GM19468 (cell line): Measurements from ENCODE around the gene LPAR4.
"Not testable (repeated sequence)": the region's sequence is repeated elsewhere in the genome, so short reads cannot be mapped to it uniquely, and the experiment has no call there.

Experiments
- ATAC-seq: cut with Tn5 transposase; IDR thresholded peaks from one replicate; pipeline ENCODE4 v1.9.1; 2021; ENCODE audit warnings: mild to moderate bottlenecking, moderate library complexity, moderate number of reproducible peaks; ENCODE audit not compliant: unreplicated experiment; ENCODE audit errors: extremely low read depth

Gene LPAR4, protein sequence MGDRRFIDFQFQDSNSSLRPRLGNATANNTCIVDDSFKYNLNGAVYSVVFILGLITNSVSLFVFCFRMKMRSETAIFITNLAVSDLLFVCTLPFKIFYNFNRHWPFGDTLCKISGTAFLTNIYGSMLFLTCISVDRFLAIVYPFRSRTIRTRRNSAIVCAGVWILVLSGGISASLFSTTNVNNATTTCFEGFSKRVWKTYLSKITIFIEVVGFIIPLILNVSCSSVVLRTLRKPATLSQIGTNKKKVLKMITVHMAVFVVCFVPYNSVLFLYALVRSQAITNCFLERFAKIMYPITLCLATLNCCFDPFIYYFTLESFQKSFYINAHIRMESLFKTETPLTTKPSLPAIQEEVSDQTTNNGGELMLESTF

DNA sequence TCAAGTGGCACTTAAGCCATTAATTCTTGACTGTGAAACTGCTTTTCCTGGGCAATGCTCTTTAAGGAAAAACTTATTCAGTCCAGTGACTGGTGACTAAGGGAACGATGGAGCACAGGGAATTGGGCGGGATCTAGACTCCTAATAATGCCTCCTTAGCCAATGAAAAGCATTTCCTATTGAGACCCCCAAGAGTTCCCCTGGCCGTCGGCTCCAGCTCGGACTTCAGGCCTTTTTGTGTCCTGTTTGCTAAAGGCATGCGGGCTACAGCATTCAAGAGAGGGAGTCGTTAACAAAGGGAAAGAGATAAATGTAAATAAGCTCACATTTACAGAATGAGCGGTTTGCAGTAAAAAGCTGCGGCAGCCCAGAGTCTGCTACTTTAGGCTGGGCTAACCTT lies at the start of gene LPAR4:
Gene LPAR4, plus strand, starts transcription at position 232 of the 400 bp plus-strand sequence. CDS start 7,150 bp downstream, outside the sequence.
- ATAC-seq, result no peak

DNA sequence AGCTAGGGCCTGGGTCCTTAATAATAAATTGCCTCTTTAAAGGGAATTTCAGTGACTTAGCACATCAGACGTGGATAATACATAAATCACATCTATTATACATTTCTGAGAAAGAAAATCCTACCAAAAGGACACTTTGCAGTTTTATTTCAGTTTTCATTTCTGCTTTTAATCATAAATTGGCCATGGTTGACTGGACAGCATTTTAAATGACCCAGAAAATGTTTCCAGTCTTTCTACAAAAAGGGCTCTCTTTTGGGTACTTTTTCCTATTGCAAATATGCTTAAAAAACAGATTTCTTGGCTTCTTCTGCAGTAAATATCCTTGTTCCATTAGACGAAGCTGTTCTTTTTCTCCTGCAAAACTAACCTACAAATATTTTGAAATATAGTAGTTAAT lies 41.4 kb upstream of the LPAR4 start:
- no peak for ATAC-seq

DNA sequence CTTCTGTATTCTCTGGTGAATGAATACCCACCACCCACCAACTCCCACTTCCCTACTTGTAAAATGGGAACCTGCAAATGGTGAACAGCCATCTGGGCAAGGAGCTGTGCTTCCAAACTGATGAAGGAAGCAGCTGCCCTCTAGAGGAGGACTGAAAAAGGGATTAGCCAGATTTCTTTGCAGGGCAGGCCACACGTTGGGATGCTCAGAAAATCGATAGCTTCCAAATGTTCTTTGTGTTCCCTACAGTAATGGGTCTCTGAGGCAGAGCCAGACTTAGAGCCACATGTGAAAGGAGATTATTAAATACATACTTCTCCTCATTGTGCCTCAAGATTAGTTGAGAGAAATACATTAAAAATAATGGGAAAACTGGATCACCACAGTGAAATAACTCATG lies 39.3 kb upstream of the LPAR4 start:
- no peak for ATAC-seq

DNA sequence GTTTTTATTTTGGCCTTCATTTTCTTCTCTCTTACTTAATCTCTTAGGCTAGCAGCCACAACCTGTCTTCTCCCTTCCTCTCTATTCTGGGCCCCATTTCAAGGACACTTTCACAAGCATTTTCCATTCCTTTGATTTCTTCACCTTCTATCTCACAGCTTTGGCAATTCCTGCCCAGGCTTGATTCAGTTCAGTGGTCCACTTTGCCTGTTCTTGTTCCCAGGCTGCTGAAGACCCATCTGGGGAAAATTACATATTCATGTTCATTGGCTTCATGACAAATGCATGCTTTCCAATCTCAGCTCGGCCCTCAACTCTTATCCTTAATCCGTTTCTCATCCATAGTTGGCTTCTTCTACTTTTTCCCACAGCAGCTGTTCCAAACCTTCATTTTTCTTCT lies 38.7 kb upstream of the LPAR4 start:
- ATAC-seq, result no peak

DNA sequence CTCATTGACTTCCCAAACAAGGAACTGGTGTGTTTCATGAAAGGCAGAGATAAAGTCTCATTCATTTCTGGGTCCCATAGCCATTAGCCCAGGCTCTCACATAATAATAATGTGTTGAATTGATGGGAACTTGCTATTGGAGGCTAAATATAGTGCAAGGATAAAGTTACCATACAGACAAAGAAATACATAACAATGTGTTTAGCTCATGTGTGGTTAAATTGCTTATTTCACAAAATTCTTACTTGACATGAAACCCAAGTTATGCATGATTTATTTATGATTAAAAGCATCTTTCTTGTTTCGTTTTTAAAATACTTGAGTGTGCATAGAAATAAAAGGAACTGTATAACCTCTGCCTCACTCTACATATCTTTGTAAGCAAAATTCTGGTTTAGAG lies 37.3 kb upstream of the LPAR4 start:
- no peak for ATAC-seq

DNA sequence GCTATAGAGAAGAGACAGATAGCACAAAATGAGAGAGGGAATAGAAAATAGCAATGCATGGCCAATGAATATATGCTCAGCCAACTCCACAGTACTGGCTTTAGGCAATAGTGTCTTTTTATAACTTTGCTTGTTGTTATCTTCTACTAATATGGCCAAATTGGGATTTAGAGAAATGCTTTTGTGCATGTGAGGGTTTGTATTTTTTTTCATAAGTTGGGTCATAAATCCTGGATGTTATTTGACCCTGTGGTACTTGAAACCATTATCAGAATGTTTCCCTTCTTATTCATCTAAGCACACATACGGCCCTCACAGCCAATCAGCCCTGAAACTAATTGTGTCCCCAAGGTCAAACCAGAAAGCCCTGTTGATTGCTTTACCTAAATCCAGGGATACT lies 35.2 kb upstream of the LPAR4 start:
- no peak for ATAC-seq

DNA sequence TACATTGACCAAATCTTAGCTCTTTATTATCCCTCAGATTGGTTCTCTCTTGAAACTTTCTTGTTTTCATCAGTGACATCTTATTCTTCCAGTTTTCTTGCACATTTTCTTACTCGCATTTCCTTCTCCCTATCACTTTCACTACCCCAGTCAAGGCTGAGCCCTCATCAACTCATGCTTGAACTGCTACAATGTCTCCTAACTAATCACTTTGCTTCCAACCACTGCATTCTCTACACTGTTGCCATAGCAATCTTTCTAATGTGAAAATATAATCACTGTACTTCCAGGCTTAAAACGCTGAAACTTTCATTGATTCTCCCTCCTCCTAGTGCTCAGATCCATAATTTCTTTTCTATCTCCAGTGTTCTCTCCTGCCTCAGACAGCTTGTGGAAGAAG lies 22.2 kb upstream of the LPAR4 start:
- ATAC-seq, result no peak

DNA sequence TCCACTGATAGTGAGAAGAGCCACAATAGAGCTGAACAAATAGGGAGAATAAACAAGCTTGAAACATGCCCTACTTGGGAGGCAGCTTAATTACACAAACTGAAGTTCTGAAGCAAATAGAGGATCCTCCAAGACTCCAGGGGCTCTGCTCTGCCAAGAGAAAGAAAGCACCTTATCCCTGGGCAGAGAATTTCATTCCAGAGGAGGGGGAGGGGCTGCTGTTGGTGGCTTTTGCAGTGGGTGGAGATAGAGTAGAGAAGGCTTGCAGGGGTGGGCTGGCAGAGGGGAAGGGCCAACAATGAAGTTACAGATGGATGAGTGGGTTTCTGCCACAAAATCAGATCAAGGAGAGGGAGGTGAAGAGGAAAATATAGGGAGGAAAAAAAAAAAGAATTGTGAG lies 1.0 kb upstream of the LPAR4 start:
- no peak for ATAC-seq

DNA sequence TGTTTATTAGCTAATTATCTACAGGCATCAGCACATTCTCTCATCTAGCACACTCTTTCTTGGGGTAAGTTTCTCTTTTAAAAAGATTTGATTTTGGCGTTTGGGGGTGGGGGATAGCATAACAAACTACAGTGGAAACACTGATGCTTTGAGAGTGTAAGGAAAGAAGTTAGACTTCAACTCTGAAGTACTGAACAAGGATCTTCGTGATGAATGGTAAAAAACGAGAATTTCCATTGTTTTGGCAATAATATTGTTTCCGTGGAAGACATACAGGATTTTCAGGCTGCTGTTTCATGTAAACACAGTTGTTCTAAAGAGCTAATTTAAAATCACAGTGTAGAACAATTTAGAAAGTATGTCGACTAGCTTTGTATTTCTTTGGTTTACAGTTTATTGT lies 451 bp downstream of the LPAR4 start:
- ATAC-seq, result no peak

DNA sequence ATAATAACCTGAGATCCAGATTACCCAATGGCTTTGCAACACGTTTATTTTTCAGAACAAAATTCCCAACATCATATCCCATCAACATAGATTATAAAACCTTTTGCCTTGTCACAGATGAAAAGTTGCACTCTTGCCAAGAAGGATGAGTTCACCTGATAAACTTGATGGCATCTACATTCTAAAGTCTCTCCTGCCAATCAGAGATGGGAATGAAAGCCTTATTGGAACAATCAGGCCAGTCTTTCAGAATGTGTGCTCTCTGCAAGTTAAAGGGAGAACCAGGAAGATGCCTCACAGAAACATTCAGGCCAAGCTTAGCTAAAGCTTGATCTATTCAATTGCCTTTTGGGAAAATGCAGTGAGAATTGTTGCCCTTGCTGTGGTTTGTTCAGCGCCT lies 1.3 kb downstream of the LPAR4 start:
- ATAC-seq, result no peak

DNA sequence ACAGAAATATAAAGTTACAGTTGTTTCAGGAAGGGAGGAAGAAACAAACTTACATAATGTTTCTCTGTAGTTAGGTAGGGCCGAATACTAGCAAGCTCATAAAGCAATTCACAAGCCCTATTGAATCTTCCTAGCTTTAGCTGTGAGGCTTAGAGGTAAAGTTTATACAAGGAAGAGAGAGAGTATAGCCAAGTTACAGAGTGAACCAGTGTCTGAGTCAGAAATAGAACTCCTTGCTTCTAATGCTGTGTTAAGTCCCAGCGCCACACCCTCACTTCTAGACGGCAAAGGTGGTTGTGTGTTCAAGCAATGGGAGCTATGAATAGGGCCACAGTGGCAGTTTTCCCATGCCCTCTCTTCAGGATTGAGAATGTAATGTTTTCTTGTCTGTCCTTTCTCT lies 6.1 kb downstream of the LPAR4 start:
- ATAC-seq, result no peak

DNA sequence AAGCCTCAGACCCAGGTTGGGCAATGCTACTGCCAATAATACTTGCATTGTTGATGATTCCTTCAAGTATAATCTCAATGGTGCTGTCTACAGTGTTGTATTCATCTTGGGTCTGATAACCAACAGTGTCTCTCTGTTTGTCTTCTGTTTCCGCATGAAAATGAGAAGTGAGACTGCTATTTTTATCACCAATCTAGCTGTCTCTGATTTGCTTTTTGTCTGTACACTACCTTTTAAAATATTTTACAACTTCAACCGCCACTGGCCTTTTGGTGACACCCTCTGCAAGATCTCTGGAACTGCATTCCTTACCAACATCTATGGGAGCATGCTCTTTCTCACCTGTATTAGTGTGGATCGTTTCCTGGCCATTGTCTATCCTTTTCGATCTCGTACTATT lies 7.4 kb downstream of the LPAR4 start:
- peak; percentile 91 for ATAC-seq

DNA sequence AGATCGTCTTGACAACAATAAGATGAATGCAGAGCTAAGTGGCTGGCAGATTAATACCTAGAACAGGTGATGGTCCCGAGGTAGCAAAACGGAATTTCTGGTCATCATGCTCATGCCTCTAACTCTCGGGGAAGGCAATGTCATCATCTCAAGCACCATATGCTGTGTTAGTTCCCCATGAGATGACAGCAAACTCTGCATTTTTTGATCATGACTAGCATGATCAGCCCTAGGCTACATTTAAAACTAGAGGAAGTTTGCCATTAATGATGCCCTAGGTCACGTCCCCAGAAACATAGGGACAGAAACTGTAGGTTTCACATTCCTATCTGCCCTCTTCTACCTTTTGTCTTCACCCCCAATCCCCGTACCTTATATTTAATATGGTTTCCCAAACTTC lies 11.6 kb downstream of the LPAR4 start:
- no peak for ATAC-seq

DNA sequence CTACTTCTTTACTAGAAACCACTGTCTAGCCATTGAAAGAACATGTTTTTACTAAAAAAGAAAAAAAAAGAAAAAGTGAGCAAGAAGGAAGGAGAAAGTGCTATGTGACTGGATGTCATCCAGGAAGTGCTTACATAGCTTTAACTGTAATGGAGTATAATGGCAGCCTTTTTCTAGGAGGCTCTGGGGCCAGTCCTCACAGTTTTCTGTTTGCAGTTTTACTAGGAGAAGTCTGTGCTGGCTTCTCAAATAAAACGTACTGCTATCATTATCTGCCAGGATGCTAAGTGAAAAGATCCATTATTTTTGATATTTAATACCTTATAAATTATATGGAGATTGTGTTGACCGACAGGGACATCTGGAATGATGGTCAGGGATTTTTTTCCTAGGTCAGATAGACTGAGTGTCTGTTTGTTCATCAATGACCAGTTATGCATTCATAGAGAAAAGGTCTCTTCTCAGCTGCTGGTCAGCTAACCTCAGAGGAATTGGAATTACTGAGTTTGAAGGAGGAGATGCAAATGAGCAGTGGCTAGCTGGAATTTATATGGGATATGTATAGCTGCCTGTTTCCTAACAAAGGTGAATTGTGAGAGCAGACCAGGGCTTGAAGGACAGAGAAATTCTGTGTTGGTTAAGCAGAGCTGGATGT lies 21.7 kb downstream of the LPAR4 start:
- no peak for ATAC-seq

DNA sequence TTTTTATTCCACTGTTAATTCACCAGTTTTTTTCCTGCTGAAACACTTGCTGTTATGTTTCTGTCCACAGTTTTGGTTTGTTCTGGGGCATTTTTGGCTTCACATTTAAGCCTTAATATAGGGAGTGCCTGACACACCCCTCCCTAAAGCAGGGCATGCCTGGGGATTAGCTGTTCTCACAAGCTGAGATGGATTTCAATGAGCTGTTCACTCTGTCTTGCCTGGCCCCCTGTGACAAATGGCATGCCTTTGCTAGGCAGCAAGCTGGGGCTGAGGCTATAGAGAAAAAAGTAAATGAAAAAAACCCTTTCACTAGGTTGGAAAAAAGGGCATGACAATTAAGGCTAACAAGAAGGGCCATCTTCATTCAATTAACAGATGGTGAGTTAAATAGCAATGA lies 22.4 kb downstream of the LPAR4 start:
- no peak for ATAC-seq

DNA sequence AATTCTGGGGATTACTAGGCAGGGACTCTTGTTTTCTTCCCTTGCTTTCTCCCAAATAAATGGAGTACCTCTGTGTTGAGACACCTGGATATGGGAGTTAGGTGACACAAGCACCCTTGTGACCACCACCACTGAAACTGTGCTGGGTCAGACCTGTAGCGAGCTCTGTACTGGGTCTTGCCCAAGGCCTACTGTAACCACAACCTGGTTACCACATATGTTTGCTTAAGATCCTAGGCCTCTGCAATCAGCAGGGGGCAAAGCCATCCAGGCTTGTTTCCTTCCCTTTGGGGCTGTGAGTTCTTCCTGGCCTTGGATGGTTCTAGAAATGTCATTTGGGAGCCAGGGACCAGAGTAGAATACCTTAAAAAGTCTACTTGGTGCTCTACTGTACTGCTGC lies 49.4 kb downstream of the LPAR4 start:
- no peak for ATAC-seq

DNA sequence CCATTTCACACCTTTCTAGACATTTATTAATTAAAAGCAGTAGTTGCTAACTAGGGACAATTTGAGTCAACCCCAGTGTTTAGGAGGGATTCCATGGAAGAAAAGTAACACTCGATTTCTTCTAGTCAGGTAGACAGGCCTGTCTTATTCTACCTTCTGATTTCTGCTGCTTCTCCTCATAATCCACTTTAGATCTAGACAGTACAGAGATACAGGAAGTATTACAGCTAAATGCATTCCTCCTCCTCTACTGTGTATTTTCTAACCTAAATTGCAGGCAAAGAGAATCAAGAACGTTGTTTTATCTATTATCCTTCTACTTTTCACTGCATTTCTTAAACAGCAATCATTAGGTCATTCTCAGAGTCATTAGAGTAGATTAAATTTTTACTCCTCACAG lies 52.6 kb downstream of the LPAR4 start:
- no peak for ATAC-seq

DNA sequence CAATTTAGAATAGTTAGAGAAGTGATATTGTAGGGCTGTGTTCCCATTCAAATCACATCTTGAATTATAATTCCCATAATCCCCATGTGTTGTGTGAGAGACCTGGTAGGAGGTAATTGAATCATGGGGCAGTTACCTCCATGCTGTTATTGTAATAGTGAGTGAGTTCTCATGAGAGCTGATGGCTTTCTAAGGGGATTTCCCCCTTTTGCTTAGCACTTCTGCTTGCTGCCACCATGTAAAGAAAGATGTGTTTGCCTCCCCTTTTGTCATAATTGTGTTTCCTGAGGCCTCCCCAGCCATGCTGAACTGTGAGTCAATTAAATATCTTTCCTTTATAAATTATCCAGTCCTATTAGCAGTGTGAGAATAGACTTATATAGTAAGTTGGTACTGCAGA lies 53.2 kb downstream of the LPAR4 start:
- no peak for ATAC-seq

DNA sequence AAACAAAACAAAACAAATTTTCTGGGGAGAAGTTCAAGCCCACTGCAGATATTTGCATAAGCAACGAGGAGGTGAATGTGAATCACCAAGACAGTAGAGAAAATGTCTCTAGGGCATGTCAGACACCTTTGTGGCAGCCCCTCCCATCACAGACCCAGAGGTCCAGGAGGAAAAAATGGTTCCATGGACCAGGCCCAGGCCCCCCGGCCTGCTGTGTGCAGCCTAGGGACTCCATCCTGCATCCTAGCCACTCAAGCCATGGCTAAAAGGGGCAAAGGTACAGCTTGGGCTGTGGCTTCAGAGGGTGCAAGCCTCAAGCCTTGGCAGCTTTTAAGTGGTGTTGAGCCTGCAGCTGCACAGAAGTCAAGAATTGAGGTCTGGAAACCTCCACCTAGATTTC lies 54.0 kb downstream of the LPAR4 start:
- no peak for ATAC-seq

DNA sequence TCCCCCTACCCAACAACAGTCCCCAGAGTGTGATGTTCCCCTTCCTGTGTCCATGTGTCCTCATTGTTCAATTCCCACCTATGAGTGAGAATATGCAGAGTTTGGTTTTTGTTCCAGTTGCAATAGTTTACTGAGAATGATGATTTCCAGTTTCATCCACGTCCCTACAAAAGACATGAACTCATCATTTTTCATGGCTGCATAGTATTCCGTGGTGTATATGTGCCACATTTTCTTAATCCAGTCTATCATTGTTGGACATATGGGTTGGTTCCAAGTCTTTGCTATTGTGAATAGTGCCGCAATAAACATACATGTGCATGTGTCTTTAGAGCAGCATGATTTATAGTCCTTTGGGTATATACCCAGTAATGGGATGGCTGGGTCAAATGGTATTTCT lies 55.0 kb downstream of the LPAR4 start:
- not testable (repeated sequence) for ATAC-seq
